Stomach (tissue), 9 donors: Measurements from ENCODE around the gene GJC1. TPM values are rescaled to one million over a fixed set of nuclear protein-coding genes. Genes with fewer than 3 reads are reported as not detected.

Source experiments
- DNase-seq, 2 donors: peaks; one replicate each; pipeline versions ENCODE4 v3.0.0 to v3.0.0-alpha.2; 2013 to 2019
- H3K27ac ChIP-seq, 5 donors: fragments of 200-600 bp in 4 of 5; sonication (generic) in 4 of 5; one replicate each; pipeline ENCODE4 v1.5.1; 2013 to 2019; ENCODE audit warnings: mild to moderate bottlenecking in 1 of 5, moderate library complexity in 1 of 5
- H3K27me3 ChIP-seq, 3 donors: fragments of 200-600 bp; sonication (generic); one replicate each; pipeline ENCODE4 v1.5.1; 2017 to 2019; ENCODE audit warnings: mixed run types in 1 of 3
- H3K36me3 ChIP-seq, 4 donors: fragments of 200-600 bp; sonication (generic); 1 replicate in 3 of 4; 2 replicates in 1 of 4; pipeline ENCODE4 v1.5.1; 2016 to 2019
- H3K4me1 ChIP-seq, 4 donors: fragments of 200-600 bp; sonication (generic); one replicate each; pipeline ENCODE4 v1.5.1; 2016 to 2019
- H3K4me3 ChIP-seq, 4 donors: fragments of 200-600 bp; sonication (generic) in 3 of 4; one replicate each; pipeline ENCODE4 v1.5.1; 2016 to 2019; ENCODE audit warnings: mild to moderate bottlenecking in 1 of 4
- H3K9me3 ChIP-seq, 4 donors: fragments of 200-600 bp; sonication (generic); one replicate each; pipeline ENCODE4 v1.5.1; 2016 to 2019
- CTCF ChIP-seq, 7 experiments: fragments of 450-650 bp in 4 of 7; fragments of 200-600 bp in 3 of 7; sonication (generic) in 3 of 7; IDR thresholded peaks; one replicate each; pipeline ENCODE4 v1.5.1; 2016 to 2019; ENCODE audit warnings: antibody characterized with exemption in 7 of 7, control low read depth in 2 of 7, mild to moderate bottlenecking in 1 of 7
- EP300 ChIP-seq: sonication (generic); formaldehyde crosslinking; IDR thresholded peaks from one replicate; pipeline ENCODE4 v1.6.1; 2017; ENCODE audit warnings: antibody characterized with exemption
- POLR2A ChIP-seq, 4 donors: fragments of 450-650 bp; IDR thresholded peaks; one replicate each; pipeline ENCODE4 v1.6.1; 2016; ENCODE audit warnings: antibody characterized with exemption in 4 of 4, control low read depth in 2 of 4, mild to moderate bottlenecking in 1 of 4, moderate library complexity in 1 of 4
- POLR2AphosphoS5 ChIP-seq, 3 donors: sonication (generic); formaldehyde crosslinking; IDR thresholded peaks; one replicate each; pipeline ENCODE4 v1.6.1; 2016; ENCODE audit warnings: antibody characterized with exemption in 3 of 3
- WGBS, 5 donors: extraction: QIAGEN DNeasy Blood & Tissue Kit in 3 of 5; methylation state at CpG; one replicate each; pipeline versions ENCODE4 v1.1.5 to v1.1.7; 2013 to 2018; 5-methylcytosine and 5-hydroxymethylcytosine counted together
- intact Hi-C: fragments of 100-400 bp; cut with DNase I; formaldehyde crosslinking; loops from one replicate; pipeline ENCODE4 v1.15.1; 2023; ENCODE audit warnings: low total_unique reads
- polyA plus RNA-seq, 3 donors: library from polyadenylated mRNA; stranded (reverse); fragments of 200-250 nt; gene quantifications; one replicate each; pipeline ENCODE4 v1.2.3, GENCODE V29; 2013
- total RNA-seq, 5 donors: library from RNA; depleted of rRNA; stranded (reverse); fragments of >200 nt; gene quantifications; one replicate each; pipeline versions ENCODE4 v1.1.0 to v1.2.3, GENCODE V29; 2014 to 2016
- donor health status: healthy with polysubstance abuse.
- donor health status: Bipolar disorder and iron deficiency.
- donor health status: healthy.

Gene GJC1
- total and polyA plus RNA-seq, 8 donors = 0.31 to 53.1 (median 10.4) TPM

GRCh38 chr17:44863061-44863918 lies 33.2 kb upstream of the GJC1 start:
- Histone ChIP-seq H3K9me3 (no peaks in the 10 kb centered on the region), H3K27ac (no peak overlapping the region), H3K27me3 (no peaks in the 10 kb centered on the region), H3K36me3 (peaks cover 69 to 97% (median 95%) of the 10 kb centered on the region in 4 donors), H3K4me3 (no peak overlapping the region), H3K4me1 (peaks cover 0 to 5% (median 0%) of the 10 kb centered on the region in 4 donors)
- WGBS, 5 donors = 87 to 91% (median 89%) methylated on average over 12 of the region's 12 CpGs
- intact Hi-C loops = loop anchor here (5.0 kb wide), 1 partner anchor 86 kb away; no protein-coding TSS in a partner anchor
- no peak for TF ChIP-seq POLR2AphosphoS5 (IDR thresholded peaks at IDR 0.05)
- no peak for TF ChIP-seq EP300
- TF ChIP-seq POLR2A (IDR thresholded peaks at IDR 0.05) = no peak
- no peak for TF ChIP-seq CTCF (IDR thresholded peaks at IDR 0.05)
- no peak for DNase-seq

- H3K36me3 ChIP-seq = peaks cover 67 to 97% (median 95%) of the 10 kb centered on the region in 4 donors
These were observed 32.3 kb upstream of the GJC1 start for GRCh38 chr17:44862278-44862914.

GRCh38 chr17:44859701-44860100 lies 29.6 kb upstream of the GJC1 start:
- no peaks in the 10 kb centered on the region for H3K9me3 ChIP-seq
- intact Hi-C loops = loop anchor here (5.0 kb wide), 1 partner anchor 82 kb away; no protein-coding TSS in a partner anchor
- no peak for DNase-seq
- no peaks in the 10 kb centered on the region for H3K27me3 ChIP-seq
- H3K36me3 ChIP-seq = peaks cover 86 to 100% (median 100%) of the 10 kb centered on the region in 4 donors
- H3K27ac ChIP-seq = no peak overlapping the region
- 82 to 95% (median 93%) methylated on average over 5 of the region's 5 CpGs for WGBS, 5 donors
- no peak overlapping the region for H3K4me3 ChIP-seq
- no peak for TF ChIP-seq POLR2AphosphoS5 (IDR thresholded peaks at IDR 0.05)
- TF ChIP-seq EP300 = no peak
- TF ChIP-seq CTCF (IDR thresholded peaks at IDR 0.05) = no peak
- TF ChIP-seq POLR2A (IDR thresholded peaks at IDR 0.05) = no peak
- H3K4me1 ChIP-seq = peaks cover 0 to 1% (median 0%) of the 10 kb centered on the region in 4 donors

More at GRCh38 chr17:44862278-44862914, 32.3 kb upstream of the GJC1 start:
- Histone ChIP-seq H3K27me3 (no peaks in the 10 kb centered on the region), H3K27ac (no peak overlapping the region), H3K4me3 (no peak overlapping the region), H3K4me1 (peaks cover 0 to 5% (median 0%) of the 10 kb centered on the region in 4 donors), H3K9me3 (no peaks in the 10 kb centered on the region)
- TF ChIP-seq CTCF (IDR thresholded peaks at IDR 0.05) = no peak
- TF ChIP-seq POLR2AphosphoS5 (IDR thresholded peaks at IDR 0.05) = no peak
- no peak for TF ChIP-seq POLR2A (IDR thresholded peaks at IDR 0.05)
- TF ChIP-seq EP300 = no peak
- intact Hi-C loops = loop anchor here (5.0 kb wide), 1 partner anchor 85 kb away; no protein-coding TSS in a partner anchor
- DNase-seq = no peak
- 87 to 94% (median 88%) methylated on average over 9 of the region's 9 CpGs for WGBS, 5 donors

GRCh38 chr17:44854192-44854591 lies 24.1 kb upstream of the GJC1 start:
- no peak overlapping the region for H3K27ac ChIP-seq
- H3K36me3 ChIP-seq = peaks cover 78 to 100% (median 97%) of the 10 kb centered on the region in 4 donors
- WGBS, 5 donors = 89 to 98% (median 94%) methylated on average over 5 of the region's 5 CpGs
- intact Hi-C loops = no loop called here
- no peak overlapping the region for H3K4me3 ChIP-seq
- TF ChIP-seq CTCF (IDR thresholded peaks at IDR 0.05) = no peak
- no peak for TF ChIP-seq EP300
- TF ChIP-seq POLR2AphosphoS5 (IDR thresholded peaks at IDR 0.05) = no peak
- TF ChIP-seq POLR2A (IDR thresholded peaks at IDR 0.05) = no peak
- no peaks in the 10 kb centered on the region for H3K27me3 ChIP-seq
- no peaks in the 10 kb centered on the region for H3K9me3 ChIP-seq
- no peak for DNase-seq
- H3K4me1 ChIP-seq = no peaks in the 10 kb centered on the region
